GM19395 (cell line): ENCODE results near the gene NFIL3.
A peak's percentile ranks its signal among the peaks of the same experiment; 100 is the strongest.

ENCODE experiments used
- ATAC-seq: cut with Tn5 transposase; IDR thresholded peaks from one replicate; pipeline ENCODE4 v1.9.1; 2021; ENCODE audit warnings: mild to moderate bottlenecking, moderate library complexity; ENCODE audit not compliant: unreplicated experiment

NFIL3 gene

DNA sequence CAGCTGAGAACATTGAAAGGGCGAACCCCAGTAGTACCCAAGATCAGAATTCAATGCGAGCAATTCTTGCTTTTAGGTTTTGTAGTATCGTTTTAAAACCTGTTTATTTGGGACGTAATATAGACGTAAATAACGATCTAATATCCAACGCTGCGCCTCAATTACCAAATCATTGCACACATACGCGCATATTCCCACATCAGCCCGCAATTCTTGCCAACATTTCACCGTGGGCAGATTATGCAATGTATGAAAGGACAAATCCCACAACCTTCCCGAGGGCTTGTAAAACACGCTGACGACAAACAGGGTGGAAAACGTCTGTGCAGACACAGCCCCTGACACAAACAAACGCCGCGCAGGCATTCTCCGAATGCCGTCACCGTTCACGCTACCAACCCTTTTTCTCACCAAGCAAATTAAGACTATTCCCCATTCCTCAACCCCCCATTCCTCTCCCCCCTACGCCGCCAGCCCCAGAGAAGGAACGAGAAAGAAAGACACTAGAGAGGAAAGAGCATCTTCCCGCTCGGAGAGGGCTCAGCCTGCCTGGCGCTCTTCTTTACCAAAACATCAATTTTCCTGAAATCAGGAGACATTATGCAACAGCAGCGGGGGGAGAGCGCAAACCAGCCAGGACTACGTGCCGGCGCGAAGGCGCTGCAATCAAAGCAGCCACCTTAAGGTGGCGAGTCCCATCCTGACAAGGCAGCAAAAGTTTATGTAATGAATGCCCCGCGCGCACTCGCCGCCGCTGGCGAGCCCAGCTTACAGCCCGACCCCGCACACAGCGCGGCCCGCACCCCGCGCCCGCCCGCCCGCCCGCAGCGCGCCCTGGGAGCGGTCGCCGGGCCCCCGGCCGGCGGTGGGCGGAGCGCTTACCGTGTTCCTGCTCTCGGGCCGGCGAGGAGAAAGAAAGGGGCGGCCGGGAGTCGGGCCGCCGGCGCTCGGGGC is 597 bp downstream of the NFIL3 start:
- peak; percentile 39 for ATAC-seq

DNA sequence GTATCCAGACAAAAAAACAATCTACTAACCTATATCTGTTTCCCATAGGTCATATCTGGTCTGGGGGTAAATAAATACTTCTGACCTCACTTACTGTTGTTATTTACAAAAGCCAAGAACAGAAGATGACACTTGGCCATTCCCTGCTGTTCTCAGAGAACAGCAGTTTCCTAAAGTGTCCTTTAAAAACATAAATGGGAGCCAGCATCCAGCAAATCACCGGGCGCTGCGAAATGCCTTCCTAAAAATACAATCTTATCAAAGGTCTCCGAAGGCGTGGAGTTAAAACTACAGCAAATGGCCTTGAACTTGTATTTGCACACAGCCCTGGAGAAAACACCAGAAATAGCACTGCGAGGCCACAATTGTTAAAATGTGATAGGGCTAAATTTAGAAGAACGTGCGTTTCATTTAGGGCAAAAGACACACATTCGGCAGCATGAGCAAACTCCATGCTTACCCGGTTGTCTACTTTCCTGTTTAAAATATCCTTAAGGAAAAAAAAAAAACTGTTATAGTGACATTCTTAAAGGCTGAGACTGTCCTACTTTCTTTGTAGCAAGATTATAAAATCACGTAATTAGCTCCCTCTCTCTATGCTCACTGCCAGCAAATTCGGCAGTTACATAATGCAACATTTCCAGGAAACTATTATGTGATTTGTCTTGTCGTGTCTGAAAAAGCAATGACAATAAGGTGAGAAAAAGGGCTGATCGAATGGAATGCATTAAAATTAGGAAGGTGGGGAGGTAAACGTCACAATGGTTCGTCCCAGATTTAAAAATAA is 1.5 kb downstream of the NFIL3 start:
- no peak for ATAC-seq

DNA sequence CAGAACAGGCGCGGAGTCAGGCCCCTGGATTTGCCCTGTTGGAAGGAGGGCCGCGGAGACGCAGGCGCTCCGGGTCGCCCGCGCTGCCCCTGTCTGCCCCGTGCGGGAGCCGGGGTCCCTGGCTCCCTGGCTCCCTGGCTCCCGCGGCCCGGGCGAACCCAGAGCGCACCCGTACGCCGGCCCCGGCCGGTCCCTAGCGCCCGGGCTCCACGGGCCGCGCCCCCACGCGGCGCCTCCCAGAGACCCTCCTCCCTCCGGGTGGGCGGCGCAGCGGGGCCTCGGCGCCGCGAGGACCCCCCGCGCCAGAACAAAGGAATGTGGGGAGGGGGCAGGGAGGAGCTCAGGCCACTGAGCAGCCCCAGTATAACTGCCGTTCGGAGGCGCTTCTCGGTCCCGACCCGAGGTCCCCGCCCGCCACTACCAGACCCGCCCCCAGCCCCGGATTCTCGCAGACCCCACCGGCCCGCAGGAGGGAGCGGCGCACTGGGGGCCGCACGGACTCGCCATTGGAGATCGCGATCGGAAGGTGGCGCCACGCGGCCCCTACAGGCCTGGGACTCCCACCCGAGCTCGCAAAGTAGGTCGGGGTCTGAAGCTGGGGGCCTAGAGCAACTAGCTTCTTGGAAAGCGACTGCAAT is 2.4 kb downstream of the NFIL3 start:
- ATAC-seq = no peak

GRCh38 chr9:91420501-91421127 is 3.0 kb downstream of the NFIL3 start:
- ATAC-seq = no peak

- ATAC-seq = no peak
Measured at GRCh38 chr9:91419222-91420191, 4.1 kb downstream of the NFIL3 start.

DNA sequence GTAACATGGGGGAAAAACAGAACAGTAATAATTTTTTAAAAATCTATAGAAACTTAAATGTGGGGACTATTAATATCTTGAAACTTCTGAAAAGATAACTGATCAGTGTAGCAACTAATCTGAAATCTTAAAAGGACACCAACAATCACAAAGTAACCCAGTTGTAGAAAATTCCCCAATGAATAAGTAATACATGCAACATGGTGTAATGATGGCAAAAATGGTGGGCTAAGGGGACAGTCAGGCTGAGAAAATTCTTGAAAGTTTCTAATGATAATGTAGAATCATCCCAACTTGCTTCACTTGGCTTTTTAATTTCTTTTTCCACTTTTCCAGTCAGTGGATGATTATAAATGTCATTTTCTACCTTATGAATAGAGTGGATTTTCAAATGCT is 5.4 kb downstream of the NFIL3 start:
- no peak for ATAC-seq

DNA sequence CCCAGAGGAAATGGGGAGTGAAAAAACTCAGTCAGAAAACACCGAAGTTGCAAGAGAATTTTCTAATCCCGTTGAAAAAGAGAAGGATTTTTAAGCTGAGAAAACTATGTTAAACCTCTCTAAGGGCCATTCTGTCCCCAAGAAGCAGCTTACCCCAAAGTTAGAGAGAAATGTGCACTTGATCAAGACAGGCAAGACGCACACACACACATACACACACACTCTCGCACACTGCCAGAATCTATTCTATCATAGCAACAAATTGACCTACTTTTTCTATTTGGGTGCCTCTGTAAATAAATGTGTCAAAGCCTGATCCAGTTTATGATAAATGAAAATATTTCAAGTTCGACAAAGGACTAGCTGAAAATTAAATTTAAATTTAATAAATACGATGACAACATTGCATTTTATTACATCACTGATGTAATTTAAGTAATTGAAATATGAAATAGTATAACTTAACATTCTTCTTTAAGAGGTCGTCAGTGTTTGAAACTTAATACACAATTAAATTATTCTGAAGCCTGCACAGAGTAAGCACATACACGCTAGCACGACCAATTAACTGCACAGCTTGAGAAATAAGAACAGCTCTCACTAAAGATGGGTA is 5.9 kb downstream of the NFIL3 start:
- no peak for ATAC-seq

- no peak for ATAC-seq
Measured at GRCh38 chr9:91416096-91416712, 7.4 kb downstream of the NFIL3 start.

- peak; percentile 98 for ATAC-seq
Measured at GRCh38 chr9:91415290-91415689, 8.3 kb downstream of the NFIL3 start.

- no peak for ATAC-seq
Measured at GRCh38 chr9:91412941-91413340, 10.7 kb downstream of the NFIL3 start.

GRCh38 chr9:91411096-91411771 is 12.4 kb downstream of the NFIL3 start:
- no peak for ATAC-seq

GRCh38 chr9:91410161-91410560 is 13.5 kb downstream of the NFIL3 start:
- no peak for ATAC-seq

DNA sequence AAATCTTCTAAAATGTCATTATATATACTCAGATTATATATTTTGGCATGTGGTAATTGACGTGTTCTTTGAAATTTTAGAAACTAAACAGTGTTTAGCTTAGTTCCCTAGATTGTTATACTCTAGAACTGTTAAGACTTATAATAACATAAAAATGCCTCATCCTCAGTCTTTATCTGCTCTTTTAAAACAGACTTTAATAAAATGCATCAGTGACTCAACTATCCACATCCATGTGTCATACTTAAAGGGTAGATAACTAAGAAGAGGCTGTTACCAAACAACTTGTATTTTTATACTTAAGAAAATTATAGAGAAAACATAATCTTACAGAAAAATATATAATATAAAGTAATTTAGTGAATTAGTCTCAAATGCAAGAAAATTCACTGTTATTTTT is 15.2 kb downstream of the NFIL3 start:
- ATAC-seq = no peak

GRCh38 chr9:91407580-91408318 is 15.9 kb downstream of the NFIL3 start:
- ATAC-seq = no peak

GRCh38 chr9:91405343-91406077 is 18.1 kb downstream of the NFIL3 start:
- ATAC-seq = no peak

DNA sequence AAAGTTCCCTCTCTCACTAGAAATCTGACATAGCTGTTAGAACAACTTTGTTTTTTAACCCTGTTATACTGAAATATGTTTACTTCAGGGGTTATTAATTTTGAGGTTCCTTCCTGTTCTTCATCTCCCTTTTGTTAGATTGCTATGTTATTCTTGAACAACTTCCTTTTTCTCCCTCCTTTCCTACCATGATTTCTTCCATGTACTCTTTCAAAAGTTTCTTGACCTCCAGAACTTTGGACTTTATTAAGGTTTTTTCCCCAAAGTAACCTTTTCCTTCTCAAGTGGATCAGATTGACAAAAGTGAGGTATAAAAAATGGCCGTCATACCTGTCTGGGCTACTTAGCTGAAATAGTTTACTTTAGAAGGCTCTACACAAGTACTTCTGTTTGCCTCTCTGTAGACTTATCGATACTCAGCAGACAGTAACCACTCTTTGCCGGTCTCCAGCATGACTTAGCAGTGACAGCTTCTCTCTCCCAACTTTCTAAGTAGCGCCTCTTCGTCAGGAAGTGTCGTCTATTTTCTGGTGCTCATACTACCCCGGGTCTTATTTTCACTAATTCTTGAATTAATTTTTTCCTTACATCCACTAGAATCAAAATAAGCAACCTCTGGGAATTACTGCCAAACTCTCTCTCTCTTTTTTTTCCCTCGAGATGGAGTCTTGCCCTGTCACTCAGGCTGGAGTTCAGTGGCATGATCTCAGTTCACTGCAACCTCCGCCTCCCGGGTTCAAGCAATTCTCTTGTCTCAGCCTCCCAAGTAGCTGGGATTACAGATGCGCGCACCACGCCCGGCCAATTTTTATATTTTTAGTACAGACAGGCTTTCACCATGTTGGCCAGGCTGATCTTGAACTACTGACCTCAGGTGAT is 19.7 kb downstream of the NFIL3 start:
- ATAC-seq = no peak
